ENCODE data around the gene CST9. TPM values are rescaled to one million over a fixed set of nuclear protein-coding genes. Genes with fewer than 3 reads are reported as not detected.

CST9 gene
- total and polyA plus RNA-seq, 2 donors (not counting 3 experiments of a cell fraction or from before 2014, with no cell fraction given): not detected

DNA sequence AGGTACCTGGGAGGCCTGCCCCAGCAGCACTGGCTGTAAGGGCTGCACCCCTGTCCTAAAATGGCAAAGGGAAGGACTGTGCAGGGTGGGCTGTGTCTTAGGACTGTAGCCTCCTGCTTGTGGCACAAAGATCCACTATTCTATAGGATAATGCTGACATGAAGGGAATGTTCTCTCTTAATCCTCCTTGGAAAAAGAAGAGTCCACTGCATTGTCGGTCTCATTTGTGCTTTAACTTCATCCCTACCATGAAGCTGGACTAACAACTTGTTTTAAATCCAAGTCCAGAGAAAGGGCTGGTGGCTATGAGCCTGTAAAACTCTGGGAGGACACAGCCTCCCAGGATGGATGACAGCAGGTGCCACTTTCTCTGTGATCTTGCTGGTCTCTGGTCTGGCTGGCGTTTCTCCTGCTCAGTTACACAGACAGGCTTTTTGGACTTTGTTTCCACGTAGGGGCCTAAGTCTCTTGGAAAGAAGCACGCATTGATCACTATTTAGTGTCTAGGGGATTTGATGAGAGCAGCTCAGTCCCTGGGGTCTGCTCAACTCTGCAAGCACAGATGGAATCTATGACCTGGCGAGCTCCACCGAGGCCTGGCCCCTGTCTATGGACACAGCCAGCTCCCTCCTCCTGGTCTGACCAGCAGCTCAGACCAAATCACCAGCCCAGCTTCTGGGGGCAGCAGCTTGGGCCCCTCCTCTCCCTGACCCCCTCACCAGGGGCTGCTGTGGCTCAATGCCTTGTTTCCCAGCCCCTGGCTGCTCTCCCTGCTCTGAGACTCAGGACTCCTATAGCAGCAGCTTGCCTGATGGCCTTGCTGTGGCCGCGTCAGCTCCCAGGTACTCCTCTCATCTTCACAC, 27.2 kb upstream of the CST9 start:
- no TSS peak for BruUV-seq (replicated peaks)
- peaks cover 0 to 15% of the 10 kb centered on the region in 2 experiments for H3K36me3 ChIP-seq (ENCODE audit: control insufficient read depth in 2 of 2, extremely low read depth in 1 of 2, insufficient read depth in 2 of 2, low read length in 2 of 2)

More for the DNA sequence above, 27.2 kb upstream of the CST9 start:
- H3K9ac ChIP-seq (replicated peaks; ENCODE audit: extremely low read depth, insufficient read depth, low read length): no peak overlapping the region
- no peaks in the 10 kb centered on the region for H3K9me1 ChIP-seq (replicated peaks; ENCODE audit: control insufficient read depth, extremely low read depth, insufficient read depth, low read length)
- no peak overlapping the region for H3K4me2 ChIP-seq (ENCODE audit: insufficient read depth, low read length)
- FAIRE-seq (no peak), DNase-seq (ENCODE audit: low read depth, low spot score) (no peak)
- H3K27ac ChIP-seq (ENCODE audit: insufficient read depth, low read depth, low read length): no peak overlapping the region
- intact Hi-C loops (cut with micrococcal nuclease): no loop called here
- H3K9me3 ChIP-seq (replicated peaks; ENCODE audit: control insufficient read depth, insufficient read depth, low read length): no peaks in the 10 kb centered on the region
- TF ChIP-seq EZH2 (IDR thresholded peaks at IDR 0.05; ENCODE audit: borderline replicate concordance, low read depth, low read length, severe bottlenecking) (no peak), FOS (IDR thresholded peaks at IDR 0.05; ENCODE audit: borderline replicate concordance, insufficient read depth, low read length) (no peak), POLR2AphosphoS5 (IDR thresholded peaks at IDR 0.05; ENCODE audit: insufficient read depth, low read depth, low read length) (no peak), JUN (IDR thresholded peaks at IDR 0.05; ENCODE audit: borderline replicate concordance, insufficient read depth, insufficient read length, low read depth) (no peak), POLR2A (IDR thresholded peaks at IDR 0.05; ENCODE audit: low read depth, low read length) (no peak), MAX (IDR thresholded peaks at IDR 0.05; ENCODE audit: insufficient read depth, insufficient read length) (no peak), CTCF (IDR thresholded peaks at IDR 0.05; ENCODE audit: extremely low read depth in 1 of 2, insufficient read depth in 1 of 2, low read depth in 1 of 2, low read length in 2 of 2) (no peak), GATA2 (IDR thresholded peaks at IDR 0.05; ENCODE audit: insufficient read depth, insufficient read length, low read depth, low read length) (no peak)
- H3K27me3 ChIP-seq (ENCODE audit: control insufficient read depth in 2 of 2, insufficient read depth in 2 of 2, low read length in 2 of 2): no peaks in the 10 kb centered on the region
- ChIA-PET POLR2A (interaction anchor here (0.6 kb wide), 1 partner anchor 1617 kb away, joined by 5 read pairs; no protein-coding TSS in a partner anchor), CTCF (no interaction called here)
- peaks cover 30% of the 10 kb centered on the region for H3K79me2 ChIP-seq (ENCODE audit: control insufficient read depth, insufficient read depth, low read length)
- dilution Hi-C loops (cut with MboI; ENCODE audit: extremely low pct_ligation_motif_present, low sequenced_read_pairs): no loop called here
- no peak overlapping the region for H2AFZ ChIP-seq (ENCODE audit: low read depth, low read length)
- peaks cover 33% of the 10 kb centered on the region for H3K4me1 ChIP-seq (ENCODE audit: control insufficient read depth, extremely low read depth, insufficient read depth, low read length)
- H3K4me3 ChIP-seq (replicated peaks in 1 of 3; ENCODE audit: insufficient read depth in 1 of 3, low read depth in 1 of 3, low read length in 3 of 3): no peak overlapping the region
- no peaks in the 10 kb centered on the region for H4K20me1 ChIP-seq (replicated peaks; ENCODE audit: control insufficient read depth, extremely low read depth, insufficient read depth, low read length)

All from endothelial cell of umbilical vein (primary cell).